Activated CD4-positive, alpha-beta memory T cell treated with anti-CD3 and anti-CD28 coated beads for 36 hours (primary cell): Measurements from ENCODE around the gene NXPE4. TPM values are rescaled to one million over a fixed set of nuclear protein-coding genes. Genes with fewer than 3 reads are reported as not detected.

Experiments
- CTCF ChIA-PET: fragments of 350-600 bp; sonication (Branson Sonifier 250); formaldehyde crosslinking; loops from one replicate; lab custom pipeline; 2021; ENCODE audit warnings: antibody characterized with exemption, inconsistent platforms; lab: Charles Lee
- POLR2A ChIA-PET: fragments of 350-600 bp; sonication (Branson Sonifier 250); formaldehyde crosslinking; loops from one replicate; lab custom pipeline; 2021; ENCODE audit warnings: antibody characterized with exemption; lab: Charles Lee
- DNase-seq: peaks from one replicate; pipeline ENCODE4 v3.0.0-alpha.2; 2020
- H3K27ac Mint-ChIP-seq: one replicate; pipeline ENCODE4 v1.8.0; 2021; ENCODE audit warnings: mixed read lengths
- H3K27me3 Mint-ChIP-seq: one replicate; pipeline ENCODE4 v1.8.0; 2021; ENCODE audit warnings: mixed read lengths
- H3K36me3 Mint-ChIP-seq: one replicate; pipeline ENCODE4 v1.8.0; 2021; ENCODE audit warnings: mixed read lengths
- H3K4me1 Mint-ChIP-seq: one replicate; pipeline ENCODE4 v1.8.0; 2021; ENCODE audit warnings: low read depth, mixed read lengths
- H3K4me3 Mint-ChIP-seq: one replicate; pipeline ENCODE4 v1.8.0; 2021; ENCODE audit warnings: mild to moderate bottlenecking, mixed read lengths
- H3K9me3 Mint-ChIP-seq: one replicate; pipeline ENCODE4 v1.8.0; 2021; ENCODE audit warnings: mixed read lengths
- intact Hi-C: fragments of 100-400 bp; cut with micrococcal nuclease; formaldehyde crosslinking; loops from one replicate; pipeline ENCODE4 v1.15.1; 2023
- total RNA-seq, 2 experiments: library from RNA; stranded (reverse); gene quantifications; one replicate each; pipeline ENCODE4 v1.2.3, GENCODE V29; 2021

Gene NXPE4
- total RNA-seq, 2 experiments from 2014 or later, result not detected

GRCh38 chr11:114522818-114523217 lies 72.8 kb downstream of the NXPE4 start:
- Mint-ChIP-seq H3K4me1 (no peaks in the 10 kb centered on the region), H3K4me3 (no peak overlapping the region), H3K9me3 (peaks cover 14% of the 10 kb centered on the region), H3K27ac (no peak overlapping the region), H3K36me3 (peaks cover 10% of the 10 kb centered on the region), H3K27me3 (no peaks in the 10 kb centered on the region)
- ChIA-PET CTCF (no interaction called here), POLR2A (no interaction called here)
- intact Hi-C loops, result no loop called here
- no peak for DNase-seq

Other genes starting within 250 kb of the NXPE4 start
- 1 to 10 TPM; 5.0 to 5.5 TPM for gene C11orf71, start 195.3 kb downstream of the NXPE4 start, total RNA-seq
- gene RBM7, start 195.1 kb downstream of the NXPE4 start, total RNA-seq, result 10 to 100 TPM; 44.0 to 45.4 TPM
- 10 to 100 TPM; 60.1 to 62.0 TPM for gene REXO2, start 156.3 kb downstream of the NXPE4 start, total RNA-seq
- not detected for gene NXPE1, start 35.9 kb downstream of the NXPE4 start, total RNA-seq
- gene NXPE2, start 82.7 kb upstream of the NXPE4 start, total RNA-seq, result not detected